SK-N-SH treated with all-trans-retinoic acid at 6 μM for 48 hours (cell line): ENCODE data around the gene PNPO.

ENCODE experiments used
- BACH2 ChIP-seq: fragments of 250-450 bp; sonication (Bioruptor Pico); IDR thresholded peaks from 2 replicates; pipeline ENCODE4 v1.9.0; 2021; ENCODE audit warnings: mild to moderate bottlenecking, borderline replicate concordance
- PATZ1 ChIP-seq: fragments of 250-450 bp; sonication (Bioruptor Pico); IDR thresholded peaks from 2 replicates; pipeline ENCODE4 v1.8.0; 2020; ENCODE audit warnings: mild to moderate bottlenecking, moderate library complexity, borderline replicate concordance
- SNAI2 ChIP-seq: fragments of 250-450 bp; sonication (Bioruptor Pico); IDR thresholded peaks from 2 replicates; pipeline ENCODE4 v1.5.0; 2020; ENCODE audit warnings: mild to moderate bottlenecking, moderate library complexity

GRCh38 chr17:47982645-47983390 lies 41.4 kb downstream of the PNPO start:
- TF ChIP-seq SNAI2 (CRISPR knock-in tag), result 0 out of 2 replicates have a peak, but pooled peaks have one; percentile 37
- TF ChIP-seq PATZ1, result no peak
- TF ChIP-seq BACH2 (CRISPR knock-in tag), result no peak
